GM12801 (cell line): ENCODE results near the gene DNPH1.

ENCODE experiments used
- TF ChIP-seq, protein P1 (sequence below): IDR thresholded peaks from one replicate; pipeline ENCODE4 v1.5.1; 2011; ENCODE audit warnings: control low read depth; ENCODE audit not compliant: insufficient read length; ENCODE audit errors: extremely low read depth

The DNPH1 gene, protein sequence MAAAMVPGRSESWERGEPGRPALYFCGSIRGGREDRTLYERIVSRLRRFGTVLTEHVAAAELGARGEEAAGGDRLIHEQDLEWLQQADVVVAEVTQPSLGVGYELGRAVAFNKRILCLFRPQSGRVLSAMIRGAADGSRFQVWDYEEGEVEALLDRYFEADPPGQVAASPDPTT

DNA sequence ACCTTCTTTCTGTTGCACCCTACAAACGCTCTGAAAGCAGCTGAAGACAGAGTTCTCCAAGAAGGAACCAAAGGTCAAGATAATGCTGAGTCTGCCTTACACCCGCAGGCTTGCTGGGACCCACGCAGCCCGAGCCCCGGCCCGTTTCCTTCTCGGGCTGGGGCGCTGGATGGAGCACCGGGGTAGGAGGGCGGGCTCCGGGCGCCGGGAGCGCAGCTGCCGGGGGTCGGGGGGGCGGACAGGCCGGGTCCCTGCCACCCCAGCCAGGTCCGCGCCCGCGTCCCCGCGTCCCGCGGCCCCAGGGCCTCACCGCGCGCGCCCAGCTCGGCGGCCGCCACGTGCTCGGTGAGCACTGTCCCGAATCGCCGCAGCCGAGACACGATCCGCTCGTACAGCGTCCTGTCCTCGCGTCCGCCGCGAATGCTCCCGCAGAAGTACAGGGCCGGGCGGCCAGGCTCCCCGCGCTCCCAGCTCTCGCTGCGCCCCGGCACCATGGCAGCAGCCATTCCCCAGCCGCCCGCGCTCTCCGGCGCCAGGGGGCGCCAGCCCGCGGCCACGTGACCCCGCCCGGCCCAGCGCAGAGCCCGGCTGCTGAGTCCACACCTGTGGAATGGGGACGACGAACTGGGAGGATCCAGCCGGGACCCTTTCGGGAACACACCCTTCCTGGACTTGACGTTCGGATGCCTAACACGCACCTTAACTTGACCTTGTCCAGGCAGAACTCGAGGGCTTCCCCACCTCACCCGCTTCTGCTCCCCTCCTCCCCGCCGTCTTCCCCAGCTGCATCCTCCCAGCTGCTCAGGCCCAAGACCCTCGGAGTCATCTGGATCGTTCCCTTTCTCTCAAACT is at the start of gene DNPH1:
Gene DNPH1, minus strand, starts transcription at position 531 of the 852 bp plus-strand sequence. Its CDS starts 25 bp downstream, at position 506.
- TF ChIP-seq, protein P1, sequence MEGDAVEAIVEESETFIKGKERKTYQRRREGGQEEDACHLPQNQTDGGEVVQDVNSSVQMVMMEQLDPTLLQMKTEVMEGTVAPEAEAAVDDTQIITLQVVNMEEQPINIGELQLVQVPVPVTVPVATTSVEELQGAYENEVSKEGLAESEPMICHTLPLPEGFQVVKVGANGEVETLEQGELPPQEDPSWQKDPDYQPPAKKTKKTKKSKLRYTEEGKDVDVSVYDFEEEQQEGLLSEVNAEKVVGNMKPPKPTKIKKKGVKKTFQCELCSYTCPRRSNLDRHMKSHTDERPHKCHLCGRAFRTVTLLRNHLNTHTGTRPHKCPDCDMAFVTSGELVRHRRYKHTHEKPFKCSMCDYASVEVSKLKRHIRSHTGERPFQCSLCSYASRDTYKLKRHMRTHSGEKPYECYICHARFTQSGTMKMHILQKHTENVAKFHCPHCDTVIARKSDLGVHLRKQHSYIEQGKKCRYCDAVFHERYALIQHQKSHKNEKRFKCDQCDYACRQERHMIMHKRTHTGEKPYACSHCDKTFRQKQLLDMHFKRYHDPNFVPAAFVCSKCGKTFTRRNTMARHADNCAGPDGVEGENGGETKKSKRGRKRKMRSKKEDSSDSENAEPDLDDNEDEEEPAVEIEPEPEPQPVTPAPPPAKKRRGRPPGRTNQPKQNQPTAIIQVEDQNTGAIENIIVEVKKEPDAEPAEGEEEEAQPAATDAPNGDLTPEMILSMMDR, result no peak

DNA sequence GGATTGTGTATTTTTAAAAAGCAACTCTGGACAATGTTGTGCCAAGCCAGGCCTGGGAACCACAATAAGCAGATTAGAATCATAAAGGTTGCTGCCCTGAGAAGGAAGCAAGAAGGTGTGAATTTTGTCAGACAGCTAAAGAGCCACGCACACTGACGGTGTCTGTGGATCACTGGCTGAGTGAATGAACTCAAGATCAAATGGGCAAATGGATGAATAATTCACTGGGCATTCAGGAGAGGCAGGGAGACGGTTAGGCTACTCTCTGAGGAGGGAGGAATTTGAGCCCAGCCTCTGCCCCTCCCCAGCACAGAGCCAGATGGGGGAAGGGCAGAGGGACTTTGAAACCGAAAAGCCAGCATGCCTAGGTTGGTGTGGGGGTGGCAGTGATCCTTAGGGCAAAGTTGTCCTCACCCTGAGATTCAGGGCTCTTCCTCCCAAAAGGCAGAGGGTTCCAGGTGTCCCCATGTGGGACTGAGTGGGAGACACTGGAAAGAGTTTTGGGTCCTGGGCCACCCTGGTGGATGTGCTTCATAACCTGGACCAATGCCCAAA is 49.3 kb upstream of the DNPH1 start:
- TF ChIP-seq, protein P1, result no peak

DNA sequence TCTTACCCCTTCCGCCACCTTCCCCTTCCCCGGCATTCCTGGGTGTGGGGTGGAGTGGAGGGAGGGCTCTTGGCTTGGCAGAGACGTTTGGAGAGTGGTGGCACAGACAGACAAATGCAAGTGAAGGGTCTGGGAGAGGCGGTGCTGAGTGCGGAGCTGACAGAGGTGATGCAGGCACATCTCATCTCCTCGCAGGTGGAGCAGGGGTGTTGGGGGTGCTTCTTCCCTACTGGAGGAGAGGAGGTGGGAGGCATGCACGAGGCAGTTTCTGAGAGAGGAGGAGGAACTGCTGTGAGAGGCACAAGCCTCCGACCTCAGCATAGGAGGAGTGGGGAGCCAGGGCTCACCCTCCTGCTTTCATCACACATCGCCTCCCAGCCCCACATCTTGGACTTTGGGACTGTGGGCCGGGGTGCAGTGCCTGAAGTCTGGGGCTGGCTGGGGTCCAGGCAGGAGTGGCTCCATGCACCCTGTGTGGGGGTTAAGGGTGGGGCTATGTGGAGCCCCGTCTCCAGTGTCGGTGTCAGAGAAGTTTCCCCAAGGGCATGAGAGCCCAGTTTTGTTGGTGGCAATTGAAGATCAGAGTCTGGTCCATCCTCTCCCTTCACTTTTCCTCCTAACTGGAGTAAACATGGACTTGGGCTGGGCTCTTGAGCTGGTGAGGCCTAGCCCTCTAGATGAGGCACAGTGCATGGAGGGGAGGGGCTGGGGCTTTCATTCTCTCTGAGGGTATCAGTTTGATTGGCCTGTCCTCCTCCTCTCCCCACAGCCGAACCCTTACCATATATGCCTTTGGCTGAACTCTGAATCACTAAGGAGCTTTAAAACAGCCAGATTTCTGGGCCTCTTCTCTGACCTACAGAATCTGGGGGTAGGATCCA is 48.6 kb upstream of the DNPH1 start:
- TF ChIP-seq, protein P1, result no peak

DNA sequence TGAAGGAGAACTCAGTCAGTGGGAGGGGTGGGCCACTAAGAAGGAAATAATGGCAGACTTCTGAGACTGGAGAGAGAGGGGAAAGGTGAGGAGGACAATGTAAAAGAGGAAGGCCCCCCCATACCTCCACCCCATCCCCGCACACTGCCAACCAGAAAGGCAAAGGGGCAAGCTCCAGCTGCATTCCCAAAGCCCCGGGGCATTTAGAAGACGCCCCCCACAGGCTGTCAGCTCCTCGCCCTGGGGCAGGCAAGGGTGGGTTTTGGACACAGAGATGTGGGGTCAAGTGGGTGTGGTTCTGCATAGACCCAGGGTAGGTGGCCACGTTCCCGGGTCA is 48.0 kb upstream of the DNPH1 start:
- TF ChIP-seq, protein P1, result no peak

DNA sequence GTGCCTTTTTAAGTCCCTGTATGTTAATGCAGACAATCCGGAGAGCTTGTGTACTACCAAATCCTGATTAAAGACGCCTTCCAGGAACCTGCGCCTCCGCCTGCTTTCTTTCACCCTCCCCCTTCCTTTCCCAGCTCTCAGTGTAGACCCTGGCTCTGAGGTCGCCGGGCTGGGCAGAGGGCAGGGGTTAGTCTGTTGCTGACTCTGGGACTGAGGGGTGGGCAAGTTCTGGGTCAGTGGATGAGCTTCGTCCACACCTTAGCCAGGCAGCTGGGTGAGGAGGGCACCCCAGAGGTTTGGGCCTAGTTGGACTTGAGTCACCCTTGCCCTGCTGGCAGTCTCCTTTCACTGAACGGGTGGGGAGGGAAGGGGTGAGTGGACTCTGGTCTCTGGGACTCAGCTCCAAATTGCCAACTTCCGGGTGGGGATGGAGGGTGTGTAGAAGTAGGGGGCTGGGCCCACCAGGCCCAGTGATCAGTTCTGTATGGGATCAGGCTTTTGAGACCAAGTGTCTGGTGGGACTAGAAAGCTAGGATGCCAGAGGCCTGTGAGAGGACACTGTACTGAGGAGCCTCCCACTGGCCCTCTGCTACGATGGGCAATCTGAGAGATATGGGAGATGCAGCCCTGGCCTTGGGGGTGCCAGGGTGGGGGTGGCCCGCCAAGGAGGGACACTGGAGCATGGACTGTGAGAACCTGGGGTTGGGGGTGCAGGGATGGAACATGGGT is 47.5 kb upstream of the DNPH1 start:
- TF ChIP-seq, protein P1, result no peak

DNA sequence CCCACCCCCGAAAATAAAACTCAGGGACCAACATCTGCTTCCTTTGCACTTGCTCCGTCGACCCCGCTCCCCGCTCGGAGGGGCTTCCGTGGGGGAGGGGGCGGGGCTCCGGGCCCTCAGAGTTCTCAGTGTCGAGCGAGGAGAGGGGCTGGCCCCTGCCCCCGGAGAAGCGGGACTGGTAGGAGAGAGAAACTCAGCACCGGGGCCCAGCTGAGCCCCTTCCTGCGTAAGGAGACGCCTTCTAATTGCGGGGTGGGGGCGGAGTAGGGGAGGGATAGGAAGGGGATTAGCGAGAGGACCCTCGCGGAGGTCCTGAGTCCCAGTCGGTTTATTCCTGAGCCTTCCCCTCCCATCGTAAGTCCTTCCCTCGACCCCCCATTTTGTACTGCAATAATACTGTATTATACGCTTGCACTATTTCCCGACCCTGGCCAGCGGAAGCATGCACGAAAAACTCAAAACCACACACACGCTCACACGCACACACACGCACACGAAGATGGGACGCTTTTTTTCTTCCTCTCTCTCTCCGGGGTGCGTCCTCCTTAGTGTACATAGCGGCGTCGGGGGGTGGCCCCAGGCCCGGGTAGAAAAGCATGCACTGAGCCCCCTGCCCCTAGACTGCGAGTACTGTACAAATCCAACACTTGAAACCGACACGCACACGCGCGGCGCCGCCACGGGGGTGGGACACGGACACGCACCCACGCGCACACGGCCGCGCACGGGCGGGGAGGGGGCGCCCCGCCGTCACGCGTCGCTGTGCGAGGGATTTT is 46.7 kb upstream of the DNPH1 start:
- TF ChIP-seq, protein P1, result no peak
